Measurements from ENCODE around the gene ZNRF3. TPM values are rescaled to one million over a fixed set of nuclear protein-coding genes. Genes with fewer than 3 reads are reported as not detected.

The ZNRF3 gene
- polyA plus RNA-seq, 1 experiment = 1.1 TPM

DNA sequence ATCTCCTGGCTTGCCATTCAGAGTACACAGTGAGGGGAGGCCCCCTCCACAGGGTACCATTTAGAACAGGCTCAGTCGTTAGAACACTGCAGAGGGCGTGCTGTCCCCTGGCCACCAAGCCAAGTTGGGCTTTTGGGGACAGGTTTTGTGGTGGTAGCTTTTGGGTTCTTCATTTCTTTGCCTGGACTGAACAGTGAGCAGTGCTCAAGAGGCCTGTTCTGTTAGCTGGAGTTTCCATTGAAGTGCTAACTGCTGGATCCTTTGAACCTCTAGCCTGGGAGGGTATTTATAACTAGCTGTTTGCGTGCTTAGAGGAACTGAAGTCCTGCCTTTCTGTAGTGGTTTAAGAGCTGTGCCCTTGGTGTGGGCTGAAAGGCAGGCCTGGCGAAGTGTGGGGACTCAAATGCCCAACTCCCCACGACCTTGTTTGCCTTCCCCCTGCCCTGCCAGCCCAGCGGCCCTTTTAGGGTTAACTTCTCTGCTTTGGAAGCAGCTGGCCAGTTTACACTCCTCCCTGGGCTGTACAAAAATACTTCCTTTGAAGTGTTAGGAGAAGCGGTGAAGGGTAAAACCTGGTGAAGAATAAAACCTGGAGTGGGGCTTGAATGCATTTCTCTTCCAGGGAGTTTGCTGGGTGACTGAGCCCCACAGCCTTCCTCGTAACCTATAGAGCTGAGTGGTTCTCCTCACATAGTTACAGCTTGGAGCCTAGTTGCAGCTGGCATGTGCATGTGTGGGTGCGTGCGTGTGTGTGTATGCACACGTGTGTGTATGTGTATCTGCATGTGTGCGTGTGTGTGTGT is 34.6 kb downstream of the ZNRF3 start:
- H3K27me3 ChIP-seq (ENCODE audit: control insufficient read depth, insufficient read depth, low read length) = no peaks in the 10 kb centered on the region
- ChIA-PET CTCF (interaction anchor here (0.6 to 1.4 kb wide), 7 partner anchors 12 to 309 kb away, joined by 3 read pairs; no protein-coding TSS in a partner anchor), POLR2A (interaction anchor here (0.7 kb wide), 1 partner anchor 14 kb away, joined by 4 read pairs; no protein-coding TSS in a partner anchor)
- no peak overlapping the region for H3K4me3 ChIP-seq (ENCODE audit: low read depth, low read length)
- TF ChIP-seq, protein P1, sequence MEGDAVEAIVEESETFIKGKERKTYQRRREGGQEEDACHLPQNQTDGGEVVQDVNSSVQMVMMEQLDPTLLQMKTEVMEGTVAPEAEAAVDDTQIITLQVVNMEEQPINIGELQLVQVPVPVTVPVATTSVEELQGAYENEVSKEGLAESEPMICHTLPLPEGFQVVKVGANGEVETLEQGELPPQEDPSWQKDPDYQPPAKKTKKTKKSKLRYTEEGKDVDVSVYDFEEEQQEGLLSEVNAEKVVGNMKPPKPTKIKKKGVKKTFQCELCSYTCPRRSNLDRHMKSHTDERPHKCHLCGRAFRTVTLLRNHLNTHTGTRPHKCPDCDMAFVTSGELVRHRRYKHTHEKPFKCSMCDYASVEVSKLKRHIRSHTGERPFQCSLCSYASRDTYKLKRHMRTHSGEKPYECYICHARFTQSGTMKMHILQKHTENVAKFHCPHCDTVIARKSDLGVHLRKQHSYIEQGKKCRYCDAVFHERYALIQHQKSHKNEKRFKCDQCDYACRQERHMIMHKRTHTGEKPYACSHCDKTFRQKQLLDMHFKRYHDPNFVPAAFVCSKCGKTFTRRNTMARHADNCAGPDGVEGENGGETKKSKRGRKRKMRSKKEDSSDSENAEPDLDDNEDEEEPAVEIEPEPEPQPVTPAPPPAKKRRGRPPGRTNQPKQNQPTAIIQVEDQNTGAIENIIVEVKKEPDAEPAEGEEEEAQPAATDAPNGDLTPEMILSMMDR (IDR thresholded peaks at IDR 0.05; ENCODE audit: insufficient read depth, low read depth, low read length) = no peak
- no peak for DNase-seq (ENCODE audit: low read depth)
- H3K36me3 ChIP-seq (ENCODE audit: control insufficient read depth, insufficient read depth, low read length) = no peaks in the 10 kb centered on the region

- TF ChIP-seq, protein P1 (IDR thresholded peaks at IDR 0.05; ENCODE audit: insufficient read depth, low read depth, low read length) = no peak
Measured at GRCh38 chr22:28918550-28919271, 35.3 kb downstream of the ZNRF3 start.

GRCh38 chr22:28920757-28921584 is 37.6 kb downstream of the ZNRF3 start:
- ChIA-PET CTCF (interaction anchor here (1.5 kb wide), 1 partner anchor 15 kb away, joined by 3 read pairs; no protein-coding TSS in a partner anchor), POLR2A (no interaction called here)
- DNase-seq (ENCODE audit: low read depth) = no peak
- Histone ChIP-seq H3K4me3 (ENCODE audit: low read depth, low read length) (no peak overlapping the region), H3K27me3 (ENCODE audit: control insufficient read depth, insufficient read depth, low read length) (no peaks in the 10 kb centered on the region), H3K36me3 (ENCODE audit: control insufficient read depth, insufficient read depth, low read length) (no peaks in the 10 kb centered on the region)
- TF ChIP-seq, protein P1 (IDR thresholded peaks at IDR 0.05; ENCODE audit: insufficient read depth, low read depth, low read length) = no peak

More at GRCh38 chr22:28918550-28919271, 35.3 kb downstream of the ZNRF3 start:
- CTCF ChIA-PET = interaction anchor here (0.5 to 1.3 kb wide), 9 partner anchors 10 to 310 kb away, joined by 3 read pairs; no protein-coding TSS in a partner anchor
- POLR2A ChIA-PET = no interaction called here
- H3K27me3 ChIP-seq (ENCODE audit: control insufficient read depth, insufficient read depth, low read length) = no peaks in the 10 kb centered on the region
- H3K36me3 ChIP-seq (ENCODE audit: control insufficient read depth, insufficient read depth, low read length) = no peaks in the 10 kb centered on the region
- DNase-seq (ENCODE audit: low read depth) = no peak
- H3K4me3 ChIP-seq (ENCODE audit: low read depth, low read length) = no peak overlapping the region

GRCh38 chr22:28921585-28921879 is 38.2 kb downstream of the ZNRF3 start:
- ChIA-PET CTCF (no interaction called here), POLR2A (no interaction called here)
- TF ChIP-seq, protein P1 (IDR thresholded peaks at IDR 0.05; ENCODE audit: insufficient read depth, low read depth, low read length) = no peak
- no peak for DNase-seq (ENCODE audit: low read depth)
- no peaks in the 10 kb centered on the region for H3K36me3 ChIP-seq (ENCODE audit: control insufficient read depth, insufficient read depth, low read length)
- no peak overlapping the region for H3K4me3 ChIP-seq (ENCODE audit: low read depth, low read length)
- H3K27me3 ChIP-seq (ENCODE audit: control insufficient read depth, insufficient read depth, low read length) = no peaks in the 10 kb centered on the region

Data from BJ (cell line).